Left lung (tissue), 10 donors: ENCODE data around the gene TLCD2. TPM values are rescaled to one million over a fixed set of nuclear protein-coding genes. Genes with fewer than 3 reads are reported as not detected.

Experiments
- ATAC-seq: fragments of 200-7000 bp; cut with Tn5 transposase; one replicate; pipeline ENCODE4 v1.9.1; 2020; ENCODE audit warnings: moderate library complexity
- DNase-seq, 4 donors: peaks; one replicate each; pipeline ENCODE4 v3.0.0-alpha.2; 2013 to 2020
- H3K27ac ChIP-seq, 2 donors: fragments of 200-600 bp; sonication (generic) in 1 of 2; one replicate each; pipeline versions ENCODE4 v1.5.0 to v1.8.0; 2020 to 2021
- H3K27me3 ChIP-seq, 2 donors: fragments of 200-600 bp; sonication (generic) in 1 of 2; one replicate each; pipeline versions ENCODE4 v1.5.0 to v1.8.0; 2020 to 2021
- H3K36me3 ChIP-seq, 2 donors: fragments of 200-600 bp; sonication (generic) in 1 of 2; one replicate each; pipeline versions ENCODE4 v1.5.0 to v1.8.0; 2020 to 2021
- H3K4me1 ChIP-seq, 2 donors: fragments of 200-600 bp; one replicate each; pipeline ENCODE4 v1.8.0; 2021
- H3K4me3 ChIP-seq, 2 donors: fragments of 200-600 bp; sonication (generic) in 1 of 2; one replicate each; pipeline versions ENCODE4 v1.5.0 to v1.8.0; 2020 to 2021; ENCODE audit warnings: mild to moderate bottlenecking in 1 of 2
- H3K9me3 ChIP-seq, 2 donors: fragments of 200-600 bp; sonication (generic) in 1 of 2; one replicate each; pipeline versions ENCODE4 v1.5.0 to v1.8.0; 2020 to 2021
- CTCF ChIP-seq, 2 donors: fragments of 200-600 bp; sonication (generic) in 1 of 2; IDR thresholded peaks; one replicate each; pipeline versions ENCODE4 v1.5.0 to v1.8.0; 2021; ENCODE audit warnings: antibody characterized with exemption in 2 of 2
- intact Hi-C, 2 donors: fragments of 100-400 bp; cut with DNase I; formaldehyde crosslinking; loops; one replicate each; pipeline versions ENCODE4 v1.11.2 to v1.14.2; 2022
- polyA plus RNA-seq, 6 donors: library from polyadenylated mRNA; unstranded; fragments of 120-200 nt; gene quantifications; one replicate each; pipeline ENCODE4 v1.2.1, GENCODE V29; 2013; ENCODE audit not compliant: insufficient read length in 6 of 6
- total RNA-seq, 2 donors: library from RNA; stranded (reverse); fragmentation: NEBNext Ultra II Directional; extraction: Animal tissue kit (Norgen Biotek cat#: 25700); gene quantifications; one replicate each; pipeline ENCODE4 v1.2.1, GENCODE V29; 2021
- donor health status: DM: no; HTN: yes; CAD: no.
- donor health status: DM: no; HTN: no; CAD: no.

The TLCD2 gene
- total and polyA plus RNA-seq, 8 donors, result 7.3 to 14.4 (median 10.4) TPM

- TF ChIP-seq CTCF (IDR thresholded peaks at IDR 0.05), result no peak
- intact Hi-C loops, result no loop called here
- peaks cover 0 to 93% of the 10 kb centered on the region in 2 donors for H3K36me3 ChIP-seq
- H3K4me1 ChIP-seq, result peaks cover 6 to 59% of the 10 kb centered on the region in 2 donors
- no peaks in the 10 kb centered on the region for H3K9me3 ChIP-seq
- ATAC-seq (peak; percentile 75), DNase-seq (peak in 3 of 4 donors; percentile 75 to 86 (median 79))
- H3K27ac ChIP-seq, result peak overlapping the region; percentile 45 to 78
- peak overlapping the region in 1 of 2 donors; percentile 10 for H3K4me3 ChIP-seq
- no peaks in the 10 kb centered on the region for H3K27me3 ChIP-seq
These were observed 20.4 kb upstream of the TLCD2 start for GRCh38 chr17:1730326-1731193.

GRCh38 chr17:1729966-1730325 is 19.8 kb upstream of the TLCD2 start:
- peak; percentile 37 for ATAC-seq

GRCh38 chr17:1727876-1728630 is 17.9 kb upstream of the TLCD2 start:
- no peak for TF ChIP-seq CTCF (IDR thresholded peaks at IDR 0.05)
- H3K4me1 ChIP-seq, result peaks cover 16 to 78% of the 10 kb centered on the region in 2 donors
- H3K9me3 ChIP-seq, result no peaks in the 10 kb centered on the region
- DNase-seq (peak in 1 of 4 donors; percentile 80), ATAC-seq (no peak)
- peaks cover 0 to 68% of the 10 kb centered on the region in 2 donors for H3K36me3 ChIP-seq
- H3K27ac ChIP-seq, result no peak overlapping the region
- H3K4me3 ChIP-seq, result no peak overlapping the region
- no peaks in the 10 kb centered on the region for H3K27me3 ChIP-seq
- intact Hi-C loops, result loop anchor here (5.0 to 10.0 kb wide), 2 partner anchors 44 to 47 kb away; no protein-coding TSS in a partner anchor

More at GRCh38 chr17:1729966-1730325, 19.8 kb upstream of the TLCD2 start:
- TF ChIP-seq CTCF (IDR thresholded peaks at IDR 0.05), result no peak
- Histone ChIP-seq H3K27me3 (no peaks in the 10 kb centered on the region), H3K4me3 (peak overlapping the region in 1 of 2 donors; percentile 10), H3K4me1 (peaks cover 10 to 63% of the 10 kb centered on the region in 2 donors), H3K9me3 (no peaks in the 10 kb centered on the region), H3K27ac (peak overlapping the region; percentile 45 to 78), H3K36me3 (peaks cover 0 to 86% of the 10 kb centered on the region in 2 donors)
- no peak for DNase-seq
- intact Hi-C loops, result loop anchor here (5.0 to 10.0 kb wide), 2 partner anchors 42 to 45 kb away; no protein-coding TSS in a partner anchor

- no peak for TF ChIP-seq CTCF (IDR thresholded peaks at IDR 0.05)
- no peak overlapping the region for H3K27ac ChIP-seq
- H3K4me1 ChIP-seq, result peaks cover 16 to 86% of the 10 kb centered on the region in 2 donors
- peaks cover 0 to 60% of the 10 kb centered on the region in 2 donors for H3K36me3 ChIP-seq
- H3K4me3 ChIP-seq, result no peak overlapping the region
- no peaks in the 10 kb centered on the region for H3K9me3 ChIP-seq
- intact Hi-C loops, result loop anchor here (5.0 to 10.0 kb wide), 2 partner anchors 45 to 47 kb away; no protein-coding TSS in a partner anchor
- H3K27me3 ChIP-seq, result no peaks in the 10 kb centered on the region
- ATAC-seq (no peak), DNase-seq (peak in 1 of 4 donors; percentile 75)
These were observed 17.1 kb upstream of the TLCD2 start for GRCh38 chr17:1727258-1727789.
